ENCODE data around the gene MPDZ.
"Not testable (repeated sequence)": the region's sequence is repeated elsewhere in the genome, so short reads cannot be mapped to it uniquely, and the experiment has no call there.

The MPDZ gene

GRCh38 chr9:13267743-13268142, 11.7 kb downstream of the MPDZ start:
- DNase-seq, result no peak

DNA sequence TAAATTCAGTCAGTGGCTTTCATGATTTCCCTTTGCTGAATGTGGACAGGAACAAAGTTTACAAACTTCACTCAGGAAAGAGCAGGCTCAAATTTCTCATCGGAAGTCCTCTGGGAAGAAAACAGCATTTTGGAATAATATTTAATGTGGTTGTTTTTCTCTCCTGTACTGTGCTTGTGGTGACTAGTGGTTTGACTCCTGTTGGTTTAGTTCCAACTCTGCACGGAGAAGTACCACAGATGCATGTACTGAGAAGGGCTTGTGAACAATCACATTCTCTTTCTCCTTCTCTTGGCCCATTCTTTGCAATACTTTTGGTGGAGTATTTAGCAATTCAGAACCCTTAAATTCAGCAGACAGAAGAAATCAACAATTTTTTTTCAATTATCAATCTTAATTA, 13.3 kb downstream of the MPDZ start:
- DNase-seq, result no peak

GRCh38 chr9:13264788-13265187, 14.7 kb downstream of the MPDZ start:
- DNase-seq, result no peak

DNA sequence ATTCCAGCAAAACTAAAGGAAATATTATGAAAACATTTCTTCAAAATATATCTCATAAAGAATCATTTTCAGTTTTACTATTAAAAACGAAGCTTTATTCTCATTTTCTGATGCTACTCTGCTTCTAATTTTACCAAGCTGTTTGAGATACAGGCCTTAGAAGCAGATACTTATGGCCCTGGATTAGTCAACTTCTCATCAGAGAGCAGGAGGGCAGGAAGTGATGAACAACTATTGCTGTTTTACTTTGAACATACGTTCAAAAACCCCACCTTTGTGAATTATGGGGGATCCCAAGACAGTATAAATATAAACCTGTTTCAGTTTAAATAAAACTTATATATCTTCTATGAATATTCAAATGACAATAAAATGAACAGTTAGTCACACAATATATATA, 16.0 kb downstream of the MPDZ start:
- DNase-seq, result no peak

DNA sequence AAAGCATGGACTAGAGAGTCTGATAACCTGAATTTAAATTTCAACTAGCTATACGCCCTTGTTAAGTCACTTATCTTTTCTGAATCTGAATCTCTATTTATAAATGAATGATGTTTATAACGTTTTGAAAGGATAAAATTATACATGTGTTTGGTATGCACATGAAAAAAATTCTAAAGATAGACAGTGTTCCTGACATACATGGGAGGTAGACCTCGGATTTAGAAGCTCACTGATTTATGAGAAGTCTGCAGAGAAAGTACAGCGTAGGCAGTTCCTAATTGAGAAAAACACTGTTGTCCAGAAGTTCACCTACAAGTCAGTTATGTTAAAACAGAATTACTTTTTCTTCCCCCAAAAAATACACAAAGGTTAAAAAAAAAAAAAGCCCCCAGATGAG, 26.6 kb downstream of the MPDZ start:
- no peak for DNase-seq

DNA sequence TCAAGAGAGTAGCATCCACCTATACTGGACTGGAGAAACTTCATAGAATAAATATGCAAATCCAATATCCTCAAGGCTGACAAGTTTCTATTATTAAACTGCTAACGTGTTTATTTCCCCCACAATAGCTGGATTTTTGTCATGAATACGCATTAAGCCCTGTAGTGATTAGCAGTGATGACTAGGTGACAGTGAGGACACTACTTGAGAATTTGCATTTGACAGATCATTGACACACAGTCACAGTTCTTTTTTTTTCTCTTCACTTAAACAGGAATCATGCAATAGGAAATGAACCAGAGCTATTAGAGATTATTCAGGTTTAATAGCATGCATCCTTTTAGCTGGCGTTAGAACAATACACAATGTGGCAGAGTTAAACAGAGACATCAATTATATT, 35.3 kb downstream of the MPDZ start:
- DNase-seq, result no peak

- no peak for DNase-seq
Measured at GRCh38 chr9:13241283-13241682, 38.2 kb downstream of the MPDZ start.

GRCh38 chr9:13239660-13240059, 39.8 kb downstream of the MPDZ start:
- no peak for DNase-seq

GRCh38 chr9:13239208-13239607, 40.3 kb downstream of the MPDZ start:
- no peak for DNase-seq

DNA sequence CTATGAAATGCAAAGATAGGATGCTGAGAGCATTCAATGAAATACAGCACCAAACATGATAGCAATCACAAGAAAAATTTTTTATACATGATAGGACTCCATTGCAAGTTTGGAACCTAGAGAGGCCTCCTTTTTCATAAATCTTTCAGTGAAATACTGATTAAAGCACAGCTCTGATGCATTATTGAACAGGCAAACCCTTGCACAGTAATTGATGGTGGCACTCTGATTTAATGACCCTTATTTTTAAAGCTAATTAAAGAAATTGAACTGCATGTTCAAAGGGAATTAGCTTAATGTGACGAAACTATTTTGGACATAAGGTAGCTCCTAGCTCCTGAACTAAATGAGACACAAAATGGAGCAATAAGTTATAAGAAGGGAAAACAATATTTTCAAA, 44.6 kb downstream of the MPDZ start:
- no peak for DNase-seq

- DNase-seq, result no peak
Measured at GRCh38 chr9:13228431-13228830, 51.1 kb downstream of the MPDZ start.

GRCh38 chr9:13224366-13224765, 55.1 kb downstream of the MPDZ start:
- DNase-seq, result no peak

GRCh38 chr9:13222733-13223132, 56.8 kb downstream of the MPDZ start:
- DNase-seq, result not testable (repeated sequence)

GRCh38 chr9:13221741-13222140, 57.8 kb downstream of the MPDZ start:
- DNase-seq, result no peak

- no peak for DNase-seq
Measured at GRCh38 chr9:13220837-13221236, 58.7 kb downstream of the MPDZ start.

- no peak for DNase-seq
Measured at GRCh38 chr9:13215791-13216554, 63.5 kb downstream of the MPDZ start.

- DNase-seq, result no peak
Measured at GRCh38 chr9:13213998-13214397, 65.5 kb downstream of the MPDZ start.

DNA sequence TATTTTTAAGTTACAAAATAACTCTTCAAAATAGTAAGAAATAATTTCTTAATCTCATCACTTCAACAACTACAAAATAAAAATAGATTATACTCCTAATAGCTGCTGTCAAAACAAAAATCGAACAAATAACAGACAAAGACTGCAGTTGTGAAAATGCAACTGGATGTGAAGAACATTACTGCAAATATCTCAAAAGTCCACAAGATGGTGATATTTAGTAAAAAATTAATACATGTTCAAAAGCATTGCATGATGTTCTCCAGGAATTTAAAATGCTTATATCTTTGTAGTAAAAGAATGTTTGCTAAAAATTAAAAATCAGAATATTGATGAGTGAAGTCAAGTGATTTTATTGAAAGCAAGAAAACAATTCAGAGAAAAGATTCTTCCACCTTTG, 66.2 kb downstream of the MPDZ start:
- DNase-seq, result peak; percentile 12

DNA sequence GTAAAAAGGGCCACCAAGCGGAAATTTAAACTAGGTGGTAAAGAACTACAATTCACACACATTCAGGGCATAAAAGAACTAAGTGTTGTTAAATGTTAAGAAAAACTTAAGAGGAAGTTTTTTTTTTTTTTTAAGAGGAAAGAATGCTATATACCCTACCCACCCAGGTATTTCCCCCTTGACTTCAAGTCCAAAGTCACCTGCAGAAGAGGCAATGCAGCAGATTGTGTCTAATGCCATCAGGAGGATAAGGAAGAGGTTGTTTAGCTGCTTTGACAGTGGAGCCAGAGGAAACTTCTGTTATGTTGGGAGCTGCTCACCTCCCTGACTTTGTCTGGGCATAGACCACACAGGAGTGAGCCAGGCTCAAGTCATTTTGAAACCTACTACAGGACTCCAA, 69.2 kb downstream of the MPDZ start:
- no peak for DNase-seq

GRCh38 chr9:13209498-13209897, 70.0 kb downstream of the MPDZ start:
- no peak for DNase-seq

DNA sequence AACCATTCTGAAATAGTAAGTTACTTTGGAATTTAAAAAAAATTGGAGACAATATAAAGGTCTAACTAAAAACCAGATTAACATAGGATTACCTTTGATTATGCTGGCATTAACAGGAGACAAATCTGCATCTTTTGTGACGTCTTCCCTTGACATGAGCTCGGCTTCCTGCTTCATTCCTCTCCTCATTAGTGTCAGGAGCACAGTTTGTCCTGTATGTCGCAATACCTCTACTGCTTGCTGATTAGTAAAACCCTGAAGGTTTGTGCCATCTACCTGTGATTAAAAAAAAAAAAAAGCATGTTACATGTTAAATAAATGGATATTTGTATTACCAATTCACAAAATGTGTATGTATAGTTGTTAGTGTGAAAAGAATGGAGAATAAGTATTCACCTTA, 73.7 kb downstream of the MPDZ start:
- no peak for DNase-seq

- no peak for DNase-seq
Measured at GRCh38 chr9:13190040-13190439, 89.5 kb downstream of the MPDZ start.

GRCh38 chr9:13189362-13189761, 90.1 kb downstream of the MPDZ start:
- DNase-seq, result no peak

GRCh38 chr9:13186774-13187173, 92.7 kb downstream of the MPDZ start:
- no peak for DNase-seq

GRCh38 chr9:13186091-13186490, 93.4 kb downstream of the MPDZ start:
- DNase-seq, result no peak

All from NCI-H2227 treated with DMSO at 0.1 percent for 48 hours (cell line).